Activated CD4-positive, alpha-beta T cell treated with anti-CD3 and anti-CD28 coated beads for 24 hours (primary cell): ENCODE results near the gene HLX.

Experiments
- DNase-seq, 2 donors: peaks; one replicate each; pipeline ENCODE4 v3.0.0-alpha.2; 2020; ENCODE audit warnings: low read depth in 2 of 2

The HLX gene

GRCh38 chr1:220924331-220924970, 45.2 kb downstream of the HLX start:
- no peak for DNase-seq

GRCh38 chr1:220925707-220926106, 46.5 kb downstream of the HLX start:
- no peak for DNase-seq

- DNase-seq: no peak
Observed at GRCh38 chr1:220926146-220926545, 46.9 kb downstream of the HLX start.

GRCh38 chr1:220927442-220927841, 48.2 kb downstream of the HLX start:
- DNase-seq: no peak

GRCh38 chr1:220928320-220928719, 49.1 kb downstream of the HLX start:
- no peak for DNase-seq

- no peak for DNase-seq
Observed at GRCh38 chr1:220928725-220929300, 49.6 kb downstream of the HLX start.

GRCh38 chr1:220929304-220929703, 50.1 kb downstream of the HLX start:
- DNase-seq: no peak
